HepG2 (cell line): ENCODE results near the gene R3HDM4. TPM values are rescaled to one million over a fixed set of nuclear protein-coding genes. Genes with fewer than 3 reads are reported as not detected.

Experiments
- ATAC-seq: fragments of 200-7000 bp; cut with Tn5 transposase; 3 replicates; pipeline ENCODE4 v1.9.1; 2020; ENCODE audit warnings: mild to moderate bottlenecking, moderate library complexity
- BruUV-seq: library from RNA; stranded (reverse); fragments of 400-500 nt; replicated peaks from 2 replicates; lab custom pipeline; 2021; lab: Mats Ljungman, UMichigan
- CTCF ChIA-PET: fragments of 300-600 bp; formaldehyde crosslinking; extraction: SDS; loops from one replicate; lab custom pipeline; 2021; ENCODE audit warnings: low total read pairs, inconsistent platforms, low intra/inter-chr PET ratio; lab: Yijun Ruan, JAX
- POLR2A ChIA-PET: fragments of 350-600 bp; sonication (Branson Sonifier 250); formaldehyde crosslinking; loops from one replicate; lab custom pipeline; 2020; ENCODE audit warnings: antibody characterized with exemption, inconsistent platforms; lab: Yijun Ruan, JAX
- DNase-seq: peaks from one replicate; pipeline ENCODE4 v3.0.0-alpha.2; 2015; ENCODE audit warnings: low spot score
- FAIRE-seq: peaks from 3 replicates; lab custom pipeline; 2011; peaks lifted over from hg19 to GRCh38; lab: Jason Lieb, UNC
- H2AFZ ChIP-seq: one replicate; pipeline ENCODE4 v1.6.1; 2011; ENCODE audit warnings: low read length, inconsistent platforms
- H3K27ac ChIP-seq: fragments of 300-600 bp; 3 replicates; pipeline ENCODE4 v1.8.0; 2011; ENCODE audit warnings: mixed run types, mild to moderate bottlenecking, mixed read lengths, low read length, inconsistent platforms; ENCODE audit not compliant: insufficient read depth; ENCODE audit errors: extremely low read length
- H3K27me3 ChIP-seq, 2 experiments: fragments of 200-600 bp in 1 of 2; 2 replicates in 1 of 2; 3 replicates in 1 of 2; pipeline versions ENCODE4 v1.6.0 to v1.8.0; 2011; ENCODE audit warnings: low read length in 2 of 2, mild to moderate bottlenecking in 2 of 2, moderate library complexity in 2 of 2, inconsistent platforms in 1 of 2; ENCODE audit not compliant: insufficient read depth in 2 of 2, control insufficient read depth in 1 of 2
- H3K36me3 ChIP-seq, 2 experiments: fragments of 200-600 bp in 1 of 2; replicated peaks in 1 of 2; 2 replicates in 1 of 2; 3 replicates in 1 of 2; pipeline versions ENCODE4 v1.5.1 to v1.8.0; 2011; ENCODE audit warnings: low read length in 2 of 2, inconsistent platforms in 1 of 2; ENCODE audit not compliant: insufficient read depth in 2 of 2, control insufficient read depth in 1 of 2
- H3K4me1 ChIP-seq: 2 replicates; pipeline ENCODE4 v1.5.1; 2012; ENCODE audit warnings: low read length, inconsistent platforms; ENCODE audit not compliant: insufficient read depth
- H3K4me2 ChIP-seq: 2 replicates; pipeline ENCODE4 v1.6.0; 2011; ENCODE audit warnings: low read depth, low read length, inconsistent platforms
- H3K4me3 ChIP-seq, 3 experiments: fragments of 200-600 bp in 1 of 3; sonication (generic), shearing (Covaris generic) in 1 of 3; replicated peaks in 1 of 3; 2 replicates each; pipeline ENCODE4 v1.5.1; 2011 to 2016; ENCODE audit warnings: low read length in 3 of 3, inconsistent platforms in 2 of 3, low read depth in 2 of 3, mild to moderate bottlenecking in 2 of 3, control low read depth in 1 of 3, mixed read lengths in 1 of 3; ENCODE audit not compliant: insufficient read depth in 1 of 3
- H3K79me2 ChIP-seq: one replicate; pipeline ENCODE4 v1.6.1; 2011; ENCODE audit warnings: low read length, inconsistent platforms; ENCODE audit not compliant: insufficient read depth
- H3K9ac ChIP-seq: 2 replicates; pipeline ENCODE4 v1.6.0; 2011; ENCODE audit warnings: mild to moderate bottlenecking, low read depth, low read length, inconsistent platforms; ENCODE audit not compliant: insufficient read depth
- H3K9me3 ChIP-seq: 2 replicates; pipeline ENCODE4 v1.5.1; 2012; ENCODE audit warnings: mild to moderate bottlenecking, low read length
- H4K20me1 ChIP-seq: 2 replicates; pipeline ENCODE4 v1.6.0; 2011; ENCODE audit warnings: inconsistent platforms, mild to moderate bottlenecking, low read length, moderate library complexity; ENCODE audit not compliant: insufficient read depth
- ATAD3A ChIP-seq: sonication (generic); formaldehyde crosslinking; IDR thresholded peaks from 2 replicates; pipeline ENCODE4 v1.4.0; 2020; ENCODE audit warnings: missing genetic modification reagents
- ATF1 ChIP-seq: IDR thresholded peaks from 2 replicates; pipeline ENCODE4 v1.6.1; 2016; ENCODE audit warnings: mild to moderate bottlenecking, control low read depth
- HHEX ChIP-seq: IDR thresholded peaks from 2 replicates; pipeline ENCODE4 v1.6.1; 2016; ENCODE audit warnings: control low read depth
- HNRNPL ChIP-seq: fragments of 200-400 bp; formaldehyde crosslinking; IDR thresholded peaks from 2 replicates; pipeline ENCODE4 v1.6.1; 2017; ENCODE audit warnings: mild to moderate bottlenecking, low read depth, low read length
- MAFF ChIP-seq: IDR thresholded peaks from 2 replicates; pipeline ENCODE4 v1.6.1; 2011; ENCODE audit warnings: low read depth, low read length, improper control_type of control experiment
- MEF2D ChIP-seq: sonication (generic); formaldehyde crosslinking; IDR thresholded peaks from 2 replicates; pipeline ENCODE4 v1.5.1; 2020; ENCODE audit warnings: mild to moderate bottlenecking, missing genetic modification reagents
- NFYB ChIP-seq: sonication (generic); formaldehyde crosslinking; IDR thresholded peaks from 2 replicates; pipeline ENCODE4 v1.4.0; 2020; ENCODE audit warnings: missing genetic modification reagents
- RBM22 ChIP-seq: fragments of 200-400 bp; formaldehyde crosslinking; optimal IDR thresholded peaks from 2 replicates; pipeline ENCODE3; 2017; ENCODE audit warnings: mild to moderate bottlenecking, low read length, moderate library complexity
- SMARCC2 ChIP-seq: fragments of 450-650 bp; IDR thresholded peaks from 2 replicates; pipeline ENCODE4 v1.6.1; 2017; ENCODE audit warnings: antibody characterized with exemption, mild to moderate bottlenecking
- SP4 ChIP-seq: sonication (generic); formaldehyde crosslinking; IDR thresholded peaks from 2 replicates; pipeline ENCODE4 v1.8.1; 2023; ENCODE audit warnings: mild to moderate bottlenecking, missing genetic modification reagents
- ZBTB20 ChIP-seq: sonication (generic); formaldehyde crosslinking; IDR thresholded peaks from 2 replicates; pipeline ENCODE4 v1.8.1; 2023; ENCODE audit warnings: missing genetic modification reagents, low read depth, mild to moderate bottlenecking, borderline replicate concordance
- ZBTB21 ChIP-seq: sonication (generic); formaldehyde crosslinking; IDR thresholded peaks from 2 replicates; pipeline ENCODE4 v1.4.0; 2020; ENCODE audit warnings: missing genetic modification reagents
- ZFP90 ChIP-seq: sonication (generic); formaldehyde crosslinking; IDR thresholded peaks from 2 replicates; pipeline ENCODE4 v1.8.0; 2022; ENCODE audit warnings: missing genetic modification reagents, mild to moderate bottlenecking, inconsistent platforms, borderline replicate concordance
- ZNF552 ChIP-seq: sonication (generic); formaldehyde crosslinking; IDR thresholded peaks from 2 replicates; pipeline ENCODE4 v1.9.0; 2022; ENCODE audit warnings: missing genetic modification reagents, mild to moderate bottlenecking, borderline replicate concordance
- ZNF781 ChIP-seq: sonication (generic); formaldehyde crosslinking; IDR thresholded peaks from 2 replicates; pipeline ENCODE4 v1.5.1; 2020; ENCODE audit warnings: borderline replicate concordance, mild to moderate bottlenecking, missing genetic modification reagents; ENCODE audit errors: not compliant biosample characterization
- ZSCAN12 ChIP-seq: sonication (generic); formaldehyde crosslinking; IDR thresholded peaks from 2 replicates; pipeline ENCODE4 v1.9.0; 2021; ENCODE audit warnings: mild to moderate bottlenecking, missing genetic modification reagents
- ZSCAN30 ChIP-seq: sonication (generic); formaldehyde crosslinking; IDR thresholded peaks from 2 replicates; pipeline ENCODE4 v1.5.0; 2020; ENCODE audit warnings: mild to moderate bottlenecking, missing genetic modification reagents
- WGBS: methylation state at CpG from one replicate; pipeline ENCODE4 v1.1.6; 2017; ENCODE audit warnings: low lambda C conversion rate; 5-methylcytosine and 5-hydroxymethylcytosine counted together
- in situ Hi-C: cut with HindIII; loops from 2 replicates; pipeline ENCODE4 v1.10.0; 2017; ENCODE audit warnings: low pct_unique_long_range_greater_than_20kb; ENCODE audit not compliant: extremely low pct_ligation_motif_present
- intact Hi-C: fragments of 100-400 bp; cut with micrococcal nuclease; formaldehyde crosslinking; loops from one replicate; pipeline ENCODE4 v1.10.0; 2022; ENCODE audit not compliant: unreplicated experiment
- polyA plus RNA-seq, 8 experiments: library from polyadenylated mRNA; depleted of rRNA in 3 of 8; stranded (reverse) in 7 of 8; unstranded in 1 of 8; fragments of >200 nt; fragmentation: Illumina TruSeq in 4 of 8; extraction: Trizol in 4 of 8; gene quantifications; 2 replicates each; pipeline versions ENCODE4 v1.2.1 to v1.2.3, GENCODE V29; 2011 to 2016; ENCODE audit warnings: low read depth in 4 of 8, missing spikeins in 1 of 8, mixed read lengths in 1 of 8; ENCODE audit not compliant: insufficient read depth in 1 of 8
- total RNA-seq, 5 experiments: library from RNA; depleted of rRNA; stranded (reverse); fragments of >200 nt; fragmentation: Illumina TruSeq; extraction: Trizol; gene quantifications; 2 replicates each; pipeline ENCODE4 v1.2.3, GENCODE V29; 2016; ENCODE audit warnings: low read depth in 1 of 5
- TF ChIP-seq, protein P1 (sequence below): IDR thresholded peaks from 2 replicates; pipeline ENCODE4 v1.6.1; 2016; ENCODE audit warnings: low read depth
- TF ChIP-seq, protein P2 (sequence below): sonication (generic); formaldehyde crosslinking; IDR thresholded peaks from 2 replicates; pipeline ENCODE4 v1.5.0; 2020; ENCODE audit warnings: mild to moderate bottlenecking, missing genetic modification reagents
- TF ChIP-seq, protein P3 (sequence below): sonication (generic); formaldehyde crosslinking; IDR thresholded peaks from 2 replicates; pipeline ENCODE4 v1.4.0; 2020; ENCODE audit warnings: mild to moderate bottlenecking, missing genetic modification reagents

R3HDM4 gene
- total and polyA plus RNA-seq, 2 of the 13 experiments (the other 11 are each of a cell fraction or from before 2014, with no cell fraction given), result 26.2 to 26.9 TPM

DNA sequence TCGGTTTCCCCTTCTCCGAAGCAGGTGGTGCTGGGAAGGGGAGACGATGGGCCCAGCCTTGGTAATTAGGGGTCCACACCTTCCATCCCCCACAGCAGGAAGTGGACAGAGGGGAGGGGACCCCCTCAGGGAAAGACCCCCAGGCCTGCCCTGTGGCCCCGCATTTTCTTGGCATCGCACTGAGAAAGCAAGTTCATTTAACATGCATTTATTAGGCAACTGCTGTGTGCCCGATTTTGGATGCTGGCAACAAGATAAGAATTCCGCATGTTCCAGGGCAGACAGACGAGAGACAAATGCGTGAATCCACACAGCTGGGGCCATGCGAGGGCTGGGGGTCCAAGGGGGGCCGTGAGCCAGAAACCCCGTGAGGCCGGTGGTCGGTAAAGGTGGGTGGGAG is 41.3 kb upstream of the R3HDM4 start:
- Histone ChIP-seq H3K79me2 (peaks cover 68% of the 10 kb centered on the region), H3K9ac (peak overlapping the region; percentile 92; the same call in 1 of the 2 replicates), H3K4me3 (no peak overlapping the region; a peak in 1 of 6 replicates), H2AFZ (no peak overlapping the region), H4K20me1 (no peaks in the 10 kb centered on the region), H3K9me3 (no peaks in the 10 kb centered on the region), H3K4me1 (peaks cover 85% of the 10 kb centered on the region), H3K4me2 (peak overlapping the region; percentile 86; the same call in 1 of the 2 replicates), H3K27me3 (no peaks in the 10 kb centered on the region), H3K27ac (peak overlapping the region; percentile 99), H3K36me3 (peaks cover 7 to 8% of the 10 kb centered on the region in 2 experiments; a peak in 4 of 5 replicates)
- WGBS, result 95% methylated on average over 14 of the region's 14 CpGs
- intact Hi-C loops (no loop called here), in situ Hi-C loops (no loop called here)
- ATAC-seq (no peak), FAIRE-seq (no peak), DNase-seq (no peak)
- BruUV-seq, result no TSS peak
- ChIA-PET POLR2A (interaction anchor here (0.7 to 4.8 kb wide), 4 partner anchors 7 to 176 kb away, joined by 4 to 50 read pairs (median 44); no protein-coding TSS in a partner anchor), CTCF (no interaction called here)
- TF ChIP-seq ZNF781 (CRISPR knock-in tag), result no peak
- TF ChIP-seq NFYB (CRISPR knock-in tag), result no peak
- no peak for TF ChIP-seq SP4 (CRISPR knock-in tag)
- no peak for TF ChIP-seq ZFP90
- no peak for TF ChIP-seq MAFF
- TF ChIP-seq, protein P1, sequence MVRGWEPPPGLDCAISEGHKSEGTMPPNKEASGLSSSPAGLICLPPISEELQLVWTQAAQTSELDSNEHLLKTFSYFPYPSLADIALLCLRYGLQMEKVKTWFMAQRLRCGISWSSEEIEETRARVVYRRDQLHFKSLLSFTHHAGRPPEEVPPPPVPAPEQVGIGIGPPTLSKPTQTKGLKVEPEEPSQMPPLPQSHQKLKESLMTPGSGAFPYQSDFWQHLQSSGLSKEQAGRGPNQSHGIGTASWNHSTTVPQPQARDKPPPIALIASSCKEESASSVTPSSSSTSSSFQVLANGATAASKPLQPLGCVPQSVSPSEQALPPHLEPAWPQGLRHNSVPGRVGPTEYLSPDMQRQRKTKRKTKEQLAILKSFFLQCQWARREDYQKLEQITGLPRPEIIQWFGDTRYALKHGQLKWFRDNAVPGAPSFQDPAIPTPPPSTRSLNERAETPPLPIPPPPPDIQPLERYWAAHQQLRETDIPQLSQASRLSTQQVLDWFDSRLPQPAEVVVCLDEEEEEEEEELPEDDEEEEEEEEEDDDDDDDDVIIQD (CRISPR knock-in tag), result no peak
- TF ChIP-seq ZNF552 (CRISPR knock-in tag), result no peak
- no peak for TF ChIP-seq MEF2D
- no peak for TF ChIP-seq ZSCAN12
- TF ChIP-seq, protein P2, sequence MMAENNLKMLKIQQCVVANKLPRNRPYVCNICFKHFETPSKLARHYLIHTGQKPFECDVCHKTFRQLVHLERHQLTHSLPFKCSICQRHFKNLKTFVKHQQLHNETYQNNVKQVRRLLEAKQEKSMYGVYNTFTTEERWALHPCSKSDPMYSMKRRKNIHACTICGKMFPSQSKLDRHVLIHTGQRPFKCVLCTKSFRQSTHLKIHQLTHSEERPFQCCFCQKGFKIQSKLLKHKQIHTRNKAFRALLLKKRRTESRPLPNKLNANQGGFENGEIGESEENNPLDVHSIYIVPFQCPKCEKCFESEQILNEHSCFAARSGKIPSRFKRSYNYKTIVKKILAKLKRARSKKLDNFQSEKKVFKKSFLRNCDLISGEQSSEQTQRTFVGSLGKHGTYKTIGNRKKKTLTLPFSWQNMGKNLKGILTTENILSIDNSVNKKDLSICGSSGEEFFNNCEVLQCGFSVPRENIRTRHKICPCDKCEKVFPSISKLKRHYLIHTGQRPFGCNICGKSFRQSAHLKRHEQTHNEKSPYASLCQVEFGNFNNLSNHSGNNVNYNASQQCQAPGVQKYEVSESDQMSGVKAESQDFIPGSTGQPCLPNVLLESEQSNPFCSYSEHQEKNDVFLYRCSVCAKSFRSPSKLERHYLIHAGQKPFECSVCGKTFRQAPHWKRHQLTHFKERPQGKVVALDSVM, result no peak
- TF ChIP-seq ATF1 (CRISPR knock-in tag), result no peak
- TF ChIP-seq, protein P3, sequence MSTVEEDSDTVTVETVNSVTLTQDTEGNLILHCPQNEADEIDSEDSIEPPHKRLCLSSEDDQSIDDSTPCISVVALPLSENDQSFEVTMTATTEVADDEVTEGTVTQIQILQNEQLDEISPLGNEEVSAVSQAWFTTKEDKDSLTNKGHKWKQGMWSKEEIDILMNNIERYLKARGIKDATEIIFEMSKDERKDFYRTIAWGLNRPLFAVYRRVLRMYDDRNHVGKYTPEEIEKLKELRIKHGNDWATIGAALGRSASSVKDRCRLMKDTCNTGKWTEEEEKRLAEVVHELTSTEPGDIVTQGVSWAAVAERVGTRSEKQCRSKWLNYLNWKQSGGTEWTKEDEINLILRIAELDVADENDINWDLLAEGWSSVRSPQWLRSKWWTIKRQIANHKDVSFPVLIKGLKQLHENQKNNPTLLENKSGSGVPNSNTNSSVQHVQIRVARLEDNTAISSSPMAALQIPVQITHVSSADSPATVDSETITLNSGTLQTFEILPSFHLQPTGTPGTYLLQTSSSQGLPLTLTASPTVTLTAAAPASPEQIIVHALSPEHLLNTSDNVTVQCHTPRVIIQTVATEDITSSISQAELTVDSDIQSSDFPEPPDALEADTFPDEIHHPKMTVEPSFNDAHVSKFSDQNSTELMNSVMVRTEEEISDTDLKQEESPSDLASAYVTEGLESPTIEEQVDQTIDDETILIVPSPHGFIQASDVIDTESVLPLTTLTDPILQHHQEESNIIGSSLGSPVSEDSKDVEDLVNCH, result no peak
- no peak for TF ChIP-seq HHEX
- 0 out of 2 replicates have a peak, but pooled peaks have one; percentile 21 for TF ChIP-seq HNRNPL
- peak; percentile 55 for TF ChIP-seq RBM22
- TF ChIP-seq ZBTB20 (CRISPR knock-in tag), result no peak
- no peak for TF ChIP-seq ZSCAN30 (CRISPR knock-in tag)
- no peak for TF ChIP-seq SMARCC2
- no peak for TF ChIP-seq ZBTB21 (CRISPR knock-in tag)
- TF ChIP-seq ATAD3A (CRISPR knock-in tag), result no peak
